Peyer's patch (tissue), 4 donors: ENCODE data around the gene NUMBL.
"Not testable (repeated sequence)": the region's sequence is repeated elsewhere in the genome, so short reads cannot be mapped to it uniquely, and the experiment has no call there.

ENCODE experiments used
- CTCF ChIP-seq, 6 experiments: fragments of 450-650 bp in 4 of 6; fragments of 200-600 bp in 2 of 6; sonication (generic) in 1 of 6; IDR thresholded peaks; one replicate each; pipeline ENCODE4 v1.5.1; 2017 to 2019; ENCODE audit warnings: antibody characterized with exemption in 6 of 6, mild to moderate bottlenecking in 3 of 6, moderate library complexity in 1 of 6
- POLR2A ChIP-seq, 2 donors: fragments of 450-650 bp; IDR thresholded peaks; one replicate each; pipeline ENCODE4 v1.5.1; 2017; ENCODE audit warnings: antibody characterized with exemption in 2 of 2, mild to moderate bottlenecking in 2 of 2, moderate library complexity in 2 of 2

- TF ChIP-seq CTCF, POLR2A (IDR thresholded peaks at IDR 0.05): not testable (repeated sequence)
These were observed 38.1 kb downstream of the NUMBL start for GRCh38 chr19:40652303-40652702.
